Bronchial epithelial cell (primary cell): ENCODE measurements around the gene LMAN1. TPM values are rescaled to one million over a fixed set of nuclear protein-coding genes. Genes with fewer than 3 reads are reported as not detected.

Experiments
- DNase-seq: peaks from one replicate; pipeline ENCODE4 v3.0.0-alpha.2; 2010; ENCODE audit warnings: low read depth
- FAIRE-seq: peaks from 2 replicates; lab custom pipeline; 2011; peaks lifted over from hg19 to GRCh38; lab: Jason Lieb, UNC
- H3K27me3 ChIP-seq: 2 replicates; pipeline ENCODE4 v1.5.1; 2011; ENCODE audit warnings: low read length; ENCODE audit not compliant: control insufficient read depth, insufficient read depth
- H3K36me3 ChIP-seq: 2 replicates; pipeline ENCODE4 v1.5.1; 2011; ENCODE audit warnings: low read length; ENCODE audit not compliant: control insufficient read depth, insufficient read depth
- H3K4me3 ChIP-seq: 2 replicates; pipeline ENCODE4 v1.5.1; 2011; ENCODE audit warnings: mild to moderate bottlenecking, low read depth, low read length, control low read depth
- CTCF ChIP-seq: IDR thresholded peaks from 2 replicates; pipeline ENCODE4 v1.5.1; 2011; ENCODE audit warnings: mild to moderate bottlenecking, moderate library complexity, low read length, control low read depth, inconsistent platforms; ENCODE audit not compliant: insufficient read depth, severe bottlenecking
- total RNA-seq: library from RNA; depleted of rRNA; stranded (reverse); fragments of >200 nt; gene quantifications from 2 replicates; pipeline ENCODE4 v1.2.1, GENCODE V29; 2014

LMAN1 gene
- total RNA-seq, 1 donor from 2014 or later = 157 TPM

- DNase-seq (no peak), FAIRE-seq (no peak)
- no peaks in the 10 kb centered on the region for H3K36me3 ChIP-seq
- peaks cover 3% of the 10 kb centered on the region for H3K27me3 ChIP-seq
- H3K4me3 ChIP-seq = no peak overlapping the region
- TF ChIP-seq CTCF = no peak
These were observed 17.4 kb upstream of the LMAN1 start for GRCh38 chr18:59376351-59376935.

DNA sequence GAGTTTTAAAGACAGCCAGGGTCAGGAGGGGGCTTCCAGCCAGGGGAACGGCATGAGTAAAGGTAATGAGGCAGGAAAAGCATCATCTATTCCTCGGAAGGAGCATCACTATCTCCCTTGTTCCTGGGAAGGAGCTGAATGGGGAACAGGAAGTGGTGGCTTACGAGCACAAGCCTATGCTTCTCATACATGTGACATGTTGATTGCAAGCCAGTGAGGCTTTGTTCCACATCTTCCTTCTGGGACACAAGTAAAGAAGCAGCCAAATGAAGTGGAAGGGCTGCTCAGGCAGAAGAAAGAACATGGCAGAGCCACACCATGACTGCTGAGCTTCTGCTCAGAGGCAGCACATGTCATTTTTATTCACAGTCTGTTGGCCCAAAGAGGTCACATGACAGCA is 15.1 kb upstream of the LMAN1 start:
- DNase-seq = no peak
- H3K4me3 ChIP-seq = no peak overlapping the region
- no peaks in the 10 kb centered on the region for H3K36me3 ChIP-seq
- peaks cover 2% of the 10 kb centered on the region for H3K27me3 ChIP-seq
- TF ChIP-seq CTCF = no peak
- FAIRE-seq = peak; percentile 36

DNA sequence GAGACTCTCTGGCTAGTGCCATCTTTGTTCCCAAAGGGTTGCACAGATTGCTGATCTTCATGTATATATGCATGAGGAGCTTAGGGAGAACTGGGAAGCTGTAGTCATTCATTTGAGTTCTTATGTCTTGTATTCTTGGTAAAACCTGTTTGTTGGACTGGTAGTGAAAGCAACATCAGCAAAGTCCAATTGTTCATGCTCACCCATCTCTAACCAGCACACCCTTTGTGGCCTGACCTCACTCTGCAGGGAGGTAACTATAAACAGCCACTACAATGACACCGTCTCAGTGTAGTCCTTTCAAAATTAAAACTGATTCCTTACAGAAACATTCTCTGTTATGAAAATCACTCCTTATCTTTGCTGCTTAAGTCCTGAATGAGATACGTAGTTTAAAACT is 13.9 kb upstream of the LMAN1 start:
- Histone ChIP-seq H3K27me3 (peaks cover 2% of the 10 kb centered on the region), H3K4me3 (no peak overlapping the region), H3K36me3 (no peaks in the 10 kb centered on the region)
- DNase-seq = no peak
- no peak for TF ChIP-seq CTCF
- FAIRE-seq = no peak

DNA sequence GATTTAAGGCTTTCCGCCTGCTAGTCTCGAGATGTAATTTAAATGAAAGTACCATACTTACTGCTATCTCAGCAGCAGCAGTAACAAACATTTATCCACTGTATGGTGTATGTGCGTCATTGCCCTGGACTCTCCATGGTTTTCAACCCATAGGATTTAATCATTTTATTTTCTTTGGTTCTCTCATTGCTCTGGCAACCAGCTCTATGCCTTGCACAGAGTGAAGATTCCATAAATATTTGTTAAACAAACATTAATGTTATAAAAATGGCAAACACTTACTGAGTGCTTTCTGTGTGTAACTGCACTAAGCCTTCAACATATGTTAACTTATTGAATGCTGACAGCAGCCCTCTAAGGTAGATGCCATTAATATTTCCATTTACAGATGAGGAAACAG is 1.3 kb upstream of the LMAN1 start:
- no peaks in the 10 kb centered on the region for H3K36me3 ChIP-seq
- no peaks in the 10 kb centered on the region for H3K27me3 ChIP-seq
- no peak for DNase-seq
- TF ChIP-seq CTCF = no peak
- H3K4me3 ChIP-seq = no peak overlapping the region
- no peak for FAIRE-seq

GRCh38 chr18:59359576-59359952 is 499 bp upstream of the LMAN1 start:
- H3K4me3 ChIP-seq = peak overlapping the region; percentile 86
- DNase-seq = no peak
- no peaks in the 10 kb centered on the region for H3K36me3 ChIP-seq
- H3K27me3 ChIP-seq = no peaks in the 10 kb centered on the region
- FAIRE-seq = no peak
- no peak for TF ChIP-seq CTCF

DNA sequence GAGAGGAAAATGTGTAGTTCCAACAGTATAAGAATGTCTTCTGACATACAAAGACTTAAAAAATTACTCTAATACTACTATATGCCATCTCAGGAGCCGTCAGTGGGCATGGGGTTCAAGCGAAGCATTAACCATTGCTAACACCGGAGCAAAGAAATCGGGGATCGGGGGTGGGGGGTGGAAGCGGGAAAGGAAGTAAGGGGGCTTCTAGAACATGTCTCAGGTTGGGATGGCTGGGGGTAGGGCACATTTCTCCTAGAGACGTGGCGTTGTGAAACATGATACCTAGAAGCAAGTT is 702 bp downstream of the LMAN1 start:
- H3K27me3 ChIP-seq = no peaks in the 10 kb centered on the region
- no peak for TF ChIP-seq CTCF
- FAIRE-seq = no peak
- DNase-seq = no peak
- peak overlapping the region; percentile 86 for H3K4me3 ChIP-seq
- no peaks in the 10 kb centered on the region for H3K36me3 ChIP-seq
